HepG2 (cell line): ENCODE measurements around the gene ACOT6. TPM values are rescaled to one million over a fixed set of nuclear protein-coding genes. Genes with fewer than 3 reads are reported as not detected.

Experiments
- ARNT2 ChIP-seq: sonication (generic); formaldehyde crosslinking; IDR thresholded peaks from 2 replicates; pipeline ENCODE4 v1.8.0; 2022; ENCODE audit warnings: mild to moderate bottlenecking, low read depth, missing genetic modification reagents, moderate library complexity
- ASH2L ChIP-seq: fragments of 300-600, 200-600 bp; sonication (generic); IDR thresholded peaks from 2 replicates; pipeline ENCODE4 v1.7.0; 2017; ENCODE audit warnings: low read depth, mild to moderate bottlenecking, moderate library complexity, mixed read lengths, low read length; ENCODE audit not compliant: insufficient read length
- ATF6 ChIP-seq: sonication (generic); formaldehyde crosslinking; conservative IDR thresholded peaks from 2 replicates; pipeline ENCODE4 v1.4.0; 2020; ENCODE audit warnings: missing genetic modification reagents
- CEBPG ChIP-seq: IDR thresholded peaks from 2 replicates; pipeline ENCODE4 v1.6.1; 2016
- CEBPZ ChIP-seq: IDR thresholded peaks from 2 replicates; pipeline ENCODE4 v1.6.1; 2012; ENCODE audit warnings: low read length, improper control_type of control experiment
- CENPT ChIP-seq: sonication (generic); formaldehyde crosslinking; IDR thresholded peaks from 2 replicates; pipeline ENCODE4 v1.8.0; 2022; ENCODE audit warnings: low read depth, mild to moderate bottlenecking, moderate library complexity, missing genetic modification reagents
- IKZF1 ChIP-seq: fragments of 450-650 bp; IDR thresholded peaks from 2 replicates; pipeline ENCODE4 v1.7.1; 2016
- LRRFIP1 ChIP-seq: sonication (generic); formaldehyde crosslinking; conservative IDR thresholded peaks from 2 replicates; pipeline ENCODE4 v1.4.0; 2020; ENCODE audit warnings: missing genetic modification reagents
- MLX ChIP-seq: IDR thresholded peaks from 2 replicates; pipeline ENCODE4 v1.6.1; 2016
- NPAS2 ChIP-seq: sonication (generic); formaldehyde crosslinking; IDR thresholded peaks from 2 replicates; pipeline ENCODE4 v1.8.0; 2022; ENCODE audit warnings: mild to moderate bottlenecking, missing genetic modification reagents, borderline replicate concordance
- RBM39 ChIP-seq: fragments of 200-400 bp; formaldehyde crosslinking; IDR thresholded peaks from one replicate; pipeline ENCODE4 v1.6.1; 2018; ENCODE audit warnings: antibody characterized with exemption, mild to moderate bottlenecking, low read depth, low read length; ENCODE audit not compliant: poor library complexity, severe bottlenecking
- RCOR2 ChIP-seq: IDR thresholded peaks from 2 replicates; pipeline ENCODE4 v1.6.1; 2016; ENCODE audit warnings: missing biosample characterization, missing genetic modification reagents
- RFX3 ChIP-seq: IDR thresholded peaks from 2 replicates; pipeline ENCODE4 v1.6.1; 2016; ENCODE audit warnings: missing biosample characterization, missing genetic modification reagents
- RFXANK ChIP-seq: IDR thresholded peaks from 2 replicates; pipeline ENCODE4 v1.6.1; 2016
- SAFB2 ChIP-seq: sonication (generic); formaldehyde crosslinking; IDR thresholded peaks from 2 replicates; pipeline ENCODE4 v1.5.1; 2020; ENCODE audit warnings: missing genetic modification reagents, low read depth, mild to moderate bottlenecking, borderline replicate concordance
- SOX13 ChIP-seq, 3 experiments: fragments of 450-650 bp in 1 of 3; sonication (generic) in 1 of 3; formaldehyde crosslinking in 1 of 3; IDR thresholded peaks in 2 of 3; conservative IDR thresholded peaks in 1 of 3; 2 replicates each; pipeline versions ENCODE4 v1.5.0 to v1.6.1; 2016 to 2020; ENCODE audit warnings: antibody characterized with exemption in 1 of 3, mild to moderate bottlenecking in 1 of 3, missing compliant biosample characterization in 1 of 3, missing genetic modification reagents in 1 of 3, moderate library complexity in 1 of 3
- TAF15 ChIP-seq: fragments of 200-400 bp; formaldehyde crosslinking; IDR thresholded peaks from one replicate; pipeline ENCODE4 v1.6.1; 2018; ENCODE audit warnings: mild to moderate bottlenecking, low read depth, low read length; ENCODE audit not compliant: poor library complexity, severe bottlenecking
- ZBTB1 ChIP-seq: sonication (generic); formaldehyde crosslinking; IDR thresholded peaks from 2 replicates; pipeline ENCODE4 v1.4.0; 2020; ENCODE audit warnings: missing genetic modification reagents, borderline replicate concordance
- ZNF256 ChIP-seq: sonication (generic); formaldehyde crosslinking; conservative IDR thresholded peaks from 2 replicates; pipeline ENCODE4 v1.4.0; 2020; ENCODE audit warnings: missing genetic modification reagents
- ZNF441 ChIP-seq: sonication (generic); formaldehyde crosslinking; IDR thresholded peaks from 2 replicates; pipeline ENCODE4 v1.7.0; 2021; ENCODE audit warnings: missing genetic modification reagents, borderline replicate concordance
- ZNF737 ChIP-seq: sonication (generic); formaldehyde crosslinking; IDR thresholded peaks from 2 replicates; pipeline ENCODE4 v1.5.0; 2020; ENCODE audit warnings: missing genetic modification reagents, mild to moderate bottlenecking, borderline replicate concordance
- polyA plus RNA-seq, 8 experiments: library from polyadenylated mRNA; depleted of rRNA in 3 of 8; stranded (reverse) in 7 of 8; unstranded in 1 of 8; fragments of >200 nt; fragmentation: Illumina TruSeq in 4 of 8; extraction: Trizol in 4 of 8; gene quantifications; 2 replicates each; pipeline versions ENCODE4 v1.2.1 to v1.2.3, GENCODE V29; 2011 to 2016; ENCODE audit warnings: low read depth in 4 of 8, missing spikeins in 1 of 8, mixed read lengths in 1 of 8; ENCODE audit not compliant: insufficient read depth in 1 of 8
- total RNA-seq, 5 experiments: library from RNA; depleted of rRNA; stranded (reverse); fragments of >200 nt; fragmentation: Illumina TruSeq; extraction: Trizol; gene quantifications; 2 replicates each; pipeline ENCODE4 v1.2.3, GENCODE V29; 2016; ENCODE audit warnings: low read depth in 1 of 5

The ACOT6 gene
- total and polyA plus RNA-seq, 2 of the 13 experiments (the other 11 are each of a cell fraction or from before 2014, with no cell fraction given), result 0.15 to 0.27 TPM

- TF ChIP-seq LRRFIP1 (no peak), ZNF737 (no peak), ATF6 (CRISPR knock-in tag) (no peak), NPAS2 (no peak), ASH2L (peak; percentile 62), RFXANK (CRISPR knock-in tag) (no peak), RCOR2 (CRISPR knock-in tag) (0 out of 2 replicates have a peak, but pooled peaks have one; percentile 9), RFX3 (no peak), SOX13 (IDR thresholded peaks at IDR 0.05) (no peak), SOX13 (CRISPR knock-in tag; conservative IDR thresholded peaks at IDR 0.05 in 1 of 2, IDR thresholded peaks at IDR 0.05 in 1 of 2) (no peak), ARNT2 (CRISPR knock-in tag) (peak; percentile 60; the same call in 1 of the 2 replicates), TAF15 (no peak), IKZF1 (no peak), MLX (CRISPR knock-in tag) (no peak), ZNF441 (peak; percentile 62), CEBPZ (no peak), CEBPG (CRISPR knock-in tag) (no peak), CENPT (0 out of 2 replicates have a peak, but pooled peaks have one; percentile 53), RBM39 (peak; percentile 81), ZBTB1 (no peak), SAFB2 (CRISPR knock-in tag) (no peak), ZNF256 (no peak)
These were observed at the start of gene ACOT6 (continued) for GRCh38 chr14:73612339-73613045.
